H1 (cell line): Measurements from ENCODE around the gene SNX3.

Experiments used
- CHD2 ChIP-seq: IDR thresholded peaks from 2 replicates; pipeline ENCODE4 v1.6.1; 2012; ENCODE audit warnings: low read length, improper control_type of control experiment
- NRF1 ChIP-seq: IDR thresholded peaks from 2 replicates; pipeline ENCODE4 v1.6.1; 2011; ENCODE audit warnings: mild to moderate bottlenecking, low read depth, low read length, improper control_type of control experiment
- TF ChIP-seq, protein P1 (sequence below): IDR thresholded peaks from 2 replicates; pipeline ENCODE4 v1.6.1; 2011; ENCODE audit warnings: low read depth, mild to moderate bottlenecking, low read length; ENCODE audit not compliant: insufficient read depth

DNA sequence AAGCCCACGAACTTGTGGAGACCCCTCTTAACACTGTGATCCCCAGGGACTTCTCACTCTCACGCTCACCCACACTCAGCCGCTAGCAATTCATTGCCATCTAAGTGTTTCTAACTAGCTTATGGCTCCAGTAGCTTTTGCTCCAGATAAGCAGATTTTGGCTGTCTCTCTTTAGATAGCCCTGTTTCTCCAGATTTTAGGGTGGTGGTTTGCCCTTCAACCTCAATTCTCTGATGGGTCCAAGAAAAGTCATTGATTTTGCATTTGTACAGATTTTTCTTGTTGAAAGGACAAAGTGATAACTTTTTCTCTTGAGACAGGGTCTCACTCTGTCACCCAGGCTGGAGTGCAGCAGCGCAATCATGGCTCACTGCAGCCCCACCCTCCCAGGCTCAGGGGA lies 53.8 kb downstream of the SNX3 start:
- TF ChIP-seq NRF1 (no peak), CHD2 (no peak)
- TF ChIP-seq, protein P1, sequence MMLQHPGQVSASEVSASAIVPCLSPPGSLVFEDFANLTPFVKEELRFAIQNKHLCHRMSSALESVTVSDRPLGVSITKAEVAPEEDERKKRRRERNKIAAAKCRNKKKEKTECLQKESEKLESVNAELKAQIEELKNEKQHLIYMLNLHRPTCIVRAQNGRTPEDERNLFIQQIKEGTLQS: no peak
